ACHN (cell line): Measurements from ENCODE around the gene CTXN3.

ENCODE experiments used
- DNase-seq: peaks from one replicate; pipeline ENCODE4 v3.0.0-alpha.2; 2015
- in situ Hi-C: cut with HindIII; loops from 2 replicates; pipeline ENCODE4 v1.10.0; 2017; ENCODE audit warnings: low sequenced_read_pairs, low pct_ligation_motif_present, low pct_unique_long_range_greater_than_20kb

The CTXN3 gene

DNA sequence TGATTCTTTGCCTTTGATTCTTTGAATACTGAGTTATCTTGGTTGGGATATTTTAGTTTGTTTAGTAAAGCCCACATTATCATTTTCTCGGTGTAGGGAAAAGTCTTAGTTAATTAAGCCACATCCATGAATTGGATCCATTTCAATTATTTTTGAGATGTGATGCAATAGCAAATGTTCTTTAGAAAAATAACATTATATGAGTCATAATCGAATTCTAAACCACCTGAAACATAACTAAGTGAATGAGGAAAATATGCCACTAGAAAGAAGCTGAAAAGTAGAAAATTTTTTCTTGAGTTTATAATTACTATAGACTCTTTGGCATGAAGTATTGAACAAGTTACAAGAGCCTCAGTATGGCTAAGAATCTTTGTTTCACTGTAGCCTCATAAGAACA, 36.8 kb downstream of the CTXN3 start:
- DNase-seq, result no peak
- in situ Hi-C loops, result no loop called here

DNA sequence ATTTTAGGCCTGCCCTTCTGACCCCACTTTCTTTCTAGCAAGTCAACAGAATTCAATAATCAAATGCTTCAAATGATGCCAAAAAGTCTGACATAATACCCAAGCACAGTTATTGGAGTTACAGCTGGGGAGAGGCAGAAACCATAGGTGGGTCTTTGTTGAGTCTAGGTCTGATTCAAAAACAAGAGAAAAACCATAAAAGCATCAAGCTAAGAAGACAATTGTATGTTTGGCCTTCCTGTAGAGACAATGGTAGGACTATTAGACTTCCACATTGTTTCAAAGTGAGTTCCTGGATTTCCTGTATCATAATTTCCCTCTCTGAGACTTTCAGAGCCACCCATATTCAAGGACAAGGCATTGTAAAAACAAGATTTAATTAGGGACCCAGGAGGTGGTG, 37.5 kb downstream of the CTXN3 start:
- in situ Hi-C loops, result no loop called here
- no peak for DNase-seq

DNA sequence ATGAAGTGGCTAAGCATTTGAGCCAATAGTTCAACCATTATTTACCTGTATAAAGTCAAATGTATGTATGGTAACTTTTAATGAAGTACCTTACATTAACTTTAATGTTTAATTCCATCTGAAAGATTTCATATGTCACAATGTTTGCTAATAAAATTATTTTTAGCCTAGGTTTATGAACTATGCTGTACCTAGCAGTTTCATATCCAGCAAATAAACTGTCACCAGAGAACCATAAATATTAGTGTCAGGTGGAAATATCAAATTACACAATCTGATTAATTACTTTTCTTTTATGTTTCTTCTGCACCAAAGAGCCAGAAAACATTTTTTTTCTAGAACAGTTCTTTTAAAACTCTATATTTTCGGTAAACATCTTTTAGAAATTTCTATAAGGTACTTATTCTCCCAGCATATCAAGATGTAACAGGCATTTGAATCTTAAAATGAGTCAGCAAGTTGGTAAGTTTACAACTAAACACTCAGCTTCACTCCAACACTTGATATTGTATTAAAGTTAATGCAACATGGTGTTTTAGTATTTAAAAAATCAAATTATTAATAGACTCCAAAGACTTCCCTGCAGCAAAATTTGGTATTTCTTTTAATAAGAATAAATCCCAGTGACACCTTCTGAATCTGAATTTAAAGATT, 45.8 kb downstream of the CTXN3 start:
- in situ Hi-C loops, result no loop called here
- no peak for DNase-seq

DNA sequence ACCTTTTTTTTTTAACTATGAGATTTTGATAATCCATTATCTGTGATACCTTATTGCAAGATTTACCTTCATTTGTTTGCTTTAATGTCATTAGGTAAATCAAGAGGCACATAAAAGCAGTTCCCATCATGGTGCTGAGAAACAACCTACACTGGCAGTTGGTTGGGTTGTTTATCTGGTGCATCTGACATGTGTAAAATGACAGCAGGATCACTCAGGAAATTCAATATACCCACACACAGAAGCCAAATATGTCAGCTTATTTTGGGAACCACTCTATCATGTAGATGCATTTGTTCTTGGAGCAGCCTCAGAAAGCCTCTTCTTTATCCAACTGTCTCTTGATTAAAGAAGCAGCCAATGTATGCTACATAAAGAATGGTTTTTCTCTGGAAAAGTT, 46.5 kb downstream of the CTXN3 start:
- in situ Hi-C loops, result no loop called here
- DNase-seq, result no peak

DNA sequence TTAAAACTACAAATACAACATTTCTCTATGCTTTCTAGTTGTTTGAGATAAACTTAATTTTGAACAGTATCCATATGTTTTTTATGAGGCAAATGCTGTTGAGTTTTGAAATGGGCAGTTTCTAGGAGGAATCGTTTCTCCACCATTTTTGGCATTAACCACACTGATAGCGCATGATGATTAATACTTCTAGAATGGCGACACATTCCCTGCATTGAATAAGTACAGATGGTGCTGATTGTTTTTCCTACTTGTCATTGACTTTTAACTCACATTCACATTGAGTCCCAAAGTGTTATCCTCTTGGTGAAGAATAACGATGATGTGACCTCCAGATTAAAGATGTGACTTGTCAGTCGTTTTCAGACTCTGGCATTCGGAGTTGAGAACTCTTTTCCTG, 47.8 kb downstream of the CTXN3 start:
- in situ Hi-C loops, result no loop called here
- DNase-seq, result peak; percentile 55

DNA sequence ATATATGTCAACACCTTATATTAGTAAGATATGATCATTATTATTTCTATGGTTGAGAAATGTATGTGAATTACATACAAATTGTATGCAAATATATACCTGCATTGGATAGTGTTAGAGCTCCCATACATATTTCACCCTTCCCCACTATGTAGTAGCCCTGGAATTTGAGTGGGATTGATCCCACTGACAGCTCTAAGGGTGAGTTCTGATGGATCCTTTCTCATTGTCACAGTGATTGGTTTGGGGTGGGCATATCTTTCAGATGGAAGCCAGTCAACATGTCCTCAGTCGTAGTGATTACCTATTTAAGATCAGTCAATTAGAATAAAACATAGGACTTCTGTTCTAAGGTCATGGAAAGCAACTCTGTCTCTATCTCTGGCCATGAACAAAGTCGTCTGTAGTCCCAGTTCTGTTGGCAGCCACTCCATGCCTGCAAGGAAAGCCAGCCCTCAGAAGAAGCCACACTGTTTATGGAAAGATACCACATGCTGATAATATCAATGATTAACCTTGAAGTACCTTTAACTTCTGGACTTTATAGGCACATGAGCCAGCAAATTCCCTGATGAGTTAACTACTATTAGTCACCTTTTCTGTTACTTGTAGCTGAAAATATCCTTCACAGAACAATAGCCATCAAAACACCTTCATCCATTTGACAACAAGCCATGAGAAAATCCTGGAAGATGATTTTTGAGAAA, 49.2 kb downstream of the CTXN3 start:
- in situ Hi-C loops, result no loop called here
- DNase-seq, result peak; percentile 90

DNA sequence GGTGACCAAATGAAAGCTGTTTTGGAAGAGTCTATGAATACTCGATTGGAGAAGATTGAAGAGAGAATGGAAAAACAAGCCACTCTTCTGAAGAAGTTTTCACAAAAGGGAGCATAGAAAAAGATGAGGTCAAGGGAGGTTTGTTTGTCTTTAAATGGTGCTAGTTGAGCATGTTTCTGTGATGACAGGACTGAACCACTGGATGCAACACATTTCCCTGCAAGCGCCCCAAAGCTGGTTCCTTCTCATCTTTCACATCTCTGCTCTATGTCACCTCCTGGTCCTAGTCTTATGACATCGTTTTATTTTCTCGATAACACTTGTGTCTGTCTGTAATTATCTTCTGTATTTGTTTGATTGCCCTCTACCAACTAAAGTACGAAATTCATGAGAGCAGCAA, 50.5 kb downstream of the CTXN3 start:
- in situ Hi-C loops, result no loop called here
- DNase-seq, result no peak

DNA sequence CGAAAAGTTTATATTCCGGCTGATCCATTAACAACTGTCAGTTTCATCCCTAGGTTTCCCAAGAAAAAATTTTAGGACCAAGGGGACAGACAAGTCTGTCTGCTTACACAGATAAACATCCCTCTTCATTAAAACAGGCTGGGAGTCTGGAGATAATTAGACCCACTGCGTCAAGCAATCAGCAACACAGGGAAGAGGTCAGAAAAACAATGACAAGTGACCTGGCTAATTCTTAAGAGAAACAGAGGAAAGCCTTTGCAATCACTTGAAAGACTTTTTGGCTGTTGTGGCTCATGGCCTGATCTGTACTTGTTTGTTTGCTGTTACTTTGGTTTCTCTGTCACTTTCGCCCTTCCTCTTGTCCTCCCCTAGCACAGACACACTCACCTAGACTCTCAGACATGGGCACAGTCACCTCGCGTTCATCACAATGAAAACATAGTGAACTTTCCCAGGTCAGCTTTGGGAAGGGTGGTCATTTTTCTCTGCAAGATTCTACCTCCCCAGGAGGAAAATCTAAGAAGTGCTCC, 51.4 kb downstream of the CTXN3 start:
- in situ Hi-C loops, result no loop called here
- no peak for DNase-seq

DNA sequence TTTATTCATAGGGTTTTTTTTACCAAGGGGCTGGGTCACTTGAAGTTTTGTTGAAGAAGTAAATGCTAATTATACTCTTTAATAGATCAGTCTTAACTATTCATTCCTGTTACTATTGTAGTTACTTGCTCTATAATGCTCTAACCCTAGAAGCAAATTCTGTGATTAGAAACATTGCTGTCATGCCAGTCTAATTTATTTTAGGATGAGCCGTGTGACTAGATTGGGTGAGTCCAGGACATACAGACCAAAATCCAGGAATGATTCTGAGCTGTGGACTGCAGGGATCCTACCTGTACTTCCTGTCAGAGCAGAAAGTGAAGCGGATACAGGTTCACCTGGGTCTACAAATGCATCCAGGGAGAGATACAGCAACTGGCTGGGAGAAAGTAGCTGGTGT, 53.6 kb downstream of the CTXN3 start:
- no peak for DNase-seq
- in situ Hi-C loops, result no loop called here

DNA sequence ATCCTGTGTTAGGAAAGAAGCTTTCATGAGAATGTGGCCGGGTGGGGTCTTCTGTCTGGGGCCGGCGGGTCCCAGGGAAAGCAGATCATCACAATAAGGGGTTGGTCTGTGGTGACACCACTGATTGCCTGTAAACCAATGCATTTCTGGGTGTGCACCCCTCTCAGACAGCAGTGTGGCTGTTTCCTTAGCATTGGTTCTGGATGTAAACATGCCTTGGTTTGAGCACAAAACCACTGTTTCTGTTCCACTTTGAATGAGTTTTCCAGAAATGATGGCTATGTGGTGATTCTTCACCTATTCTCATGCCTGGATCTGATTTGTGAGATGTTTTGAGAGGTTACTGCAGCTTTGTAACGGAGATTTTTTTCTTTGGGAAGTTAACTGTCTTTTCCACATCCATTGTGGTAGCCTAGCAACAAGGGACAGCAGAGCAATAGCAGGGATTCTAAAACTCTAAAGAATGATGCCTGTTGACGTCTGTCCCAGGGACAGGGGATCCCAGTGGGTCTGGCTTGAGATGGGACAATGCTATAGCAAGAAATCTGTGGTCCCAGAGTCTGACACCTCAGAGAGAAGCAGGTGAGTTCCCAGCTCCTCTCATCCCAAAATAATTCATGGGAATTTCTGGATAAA, 54.2 kb downstream of the CTXN3 start, which contains the start of gene CCDC192:
CCDC192 (plus strand) TSS at position 466 of the 636 bp plus-strand sequence; CDS start at position 521, 55 bp downstream.
- in situ Hi-C loops, result no loop called here
- DNase-seq, result no peak

DNA sequence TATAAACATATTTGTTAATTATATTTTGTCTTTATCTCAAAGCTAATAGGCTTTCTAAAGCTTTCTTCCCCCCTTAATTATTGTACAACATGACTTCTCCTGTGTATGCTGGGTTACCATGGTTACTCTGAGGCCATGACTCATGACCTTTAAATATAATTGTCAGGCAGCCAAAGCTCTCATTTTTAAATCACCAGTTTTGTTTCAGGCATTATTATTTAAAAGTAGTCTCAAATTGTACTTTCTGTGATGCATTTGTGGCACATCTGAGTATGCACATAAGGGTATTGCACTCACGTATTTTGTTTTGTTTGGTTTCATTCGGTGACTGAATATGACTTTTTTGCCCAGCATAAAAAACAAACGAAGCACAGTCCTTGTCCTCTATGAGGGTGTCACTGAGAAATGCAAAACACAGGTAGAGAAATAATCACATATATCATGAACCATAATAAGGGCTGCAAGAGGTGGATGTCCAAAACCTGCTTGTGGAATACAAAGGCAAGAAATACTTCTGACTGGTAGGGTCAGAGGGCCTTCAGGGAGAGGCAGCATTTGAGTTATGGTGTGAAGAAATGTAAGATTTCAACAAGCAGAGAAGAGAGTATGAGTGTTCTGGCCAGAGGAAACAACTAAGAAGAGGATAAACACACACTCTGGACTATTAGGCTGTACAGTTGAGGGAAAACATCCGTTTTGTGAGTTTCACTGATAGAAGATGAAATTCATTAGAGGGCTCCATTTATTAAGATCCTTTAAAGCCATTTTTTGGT, 56.4 kb downstream of the CTXN3 start:
- in situ Hi-C loops, result no loop called here
- peak; percentile 63 for DNase-seq

DNA sequence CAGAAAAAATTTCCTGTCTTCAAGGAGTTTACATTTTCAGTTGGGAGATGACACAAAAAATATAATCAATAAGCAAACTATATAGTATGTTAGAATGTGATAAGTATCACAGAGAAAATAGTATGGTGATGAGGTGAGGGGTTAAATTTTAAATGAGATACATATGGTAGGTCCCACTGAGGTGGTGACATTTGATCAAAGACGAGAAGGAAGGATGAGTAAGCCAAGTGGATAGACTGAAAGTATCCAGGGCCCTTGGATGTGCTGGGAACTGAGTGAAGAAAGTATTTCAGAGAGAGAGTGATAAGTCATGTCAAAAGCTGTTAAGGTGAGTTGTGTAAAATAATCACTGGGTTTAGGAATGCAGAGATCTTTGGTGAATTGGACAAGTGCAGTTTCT, 57.8 kb downstream of the CTXN3 start:
- in situ Hi-C loops, result no loop called here
- no peak for DNase-seq

DNA sequence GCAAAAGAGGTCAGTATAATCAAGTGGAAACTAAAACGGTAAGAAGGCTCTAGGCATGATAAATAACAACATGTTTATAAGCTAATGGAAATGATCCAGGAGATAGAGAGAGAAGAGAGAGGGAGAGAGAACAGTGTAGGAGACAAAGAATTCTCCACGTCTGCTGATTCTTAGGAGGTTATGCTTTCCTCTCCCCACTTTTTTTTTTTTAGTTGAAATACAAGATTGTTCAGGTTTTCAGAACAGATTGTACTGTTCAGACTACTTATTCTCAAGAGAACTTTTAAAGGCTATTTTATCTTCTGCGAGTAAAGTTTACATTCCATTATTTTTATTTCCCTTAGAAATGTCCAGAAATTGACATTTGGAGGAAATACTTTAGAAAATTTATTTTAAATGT, 58.3 kb downstream of the CTXN3 start:
- in situ Hi-C loops, result no loop called here
- no peak for DNase-seq
